ENCODE data around the gene HCAR1. TPM values are rescaled to one million over a fixed set of nuclear protein-coding genes. Genes with fewer than 3 reads are reported as not detected.
"Not testable (repeated sequence)": the region's sequence is repeated elsewhere in the genome, so short reads cannot be mapped to it uniquely, and the experiment has no call there.

HCAR1 gene
- total RNA-seq, 2 donors from 2014 or later, result 0.11 TPM; not detected in 1

DNA sequence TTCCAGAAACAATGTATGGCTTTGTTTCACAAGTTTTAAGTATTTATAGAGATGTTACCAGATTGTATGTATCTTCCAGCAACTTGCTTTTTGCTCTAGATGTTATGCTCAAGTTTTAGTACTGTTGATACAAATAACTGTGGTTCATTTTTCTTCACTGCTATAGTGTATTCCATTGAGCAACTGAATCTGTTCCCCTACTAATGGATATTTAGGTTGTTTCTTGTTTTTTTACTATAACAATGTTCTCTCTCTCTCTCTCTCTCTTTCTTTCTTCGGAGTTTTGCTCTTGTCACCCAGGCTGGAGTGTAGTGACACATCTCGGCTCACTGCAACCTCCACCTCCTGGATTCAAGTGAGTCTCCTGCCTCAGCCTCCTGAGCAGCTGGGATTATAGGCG is 44.1 kb downstream of the HCAR1 start:
- TF ChIP-seq, protein P1, sequence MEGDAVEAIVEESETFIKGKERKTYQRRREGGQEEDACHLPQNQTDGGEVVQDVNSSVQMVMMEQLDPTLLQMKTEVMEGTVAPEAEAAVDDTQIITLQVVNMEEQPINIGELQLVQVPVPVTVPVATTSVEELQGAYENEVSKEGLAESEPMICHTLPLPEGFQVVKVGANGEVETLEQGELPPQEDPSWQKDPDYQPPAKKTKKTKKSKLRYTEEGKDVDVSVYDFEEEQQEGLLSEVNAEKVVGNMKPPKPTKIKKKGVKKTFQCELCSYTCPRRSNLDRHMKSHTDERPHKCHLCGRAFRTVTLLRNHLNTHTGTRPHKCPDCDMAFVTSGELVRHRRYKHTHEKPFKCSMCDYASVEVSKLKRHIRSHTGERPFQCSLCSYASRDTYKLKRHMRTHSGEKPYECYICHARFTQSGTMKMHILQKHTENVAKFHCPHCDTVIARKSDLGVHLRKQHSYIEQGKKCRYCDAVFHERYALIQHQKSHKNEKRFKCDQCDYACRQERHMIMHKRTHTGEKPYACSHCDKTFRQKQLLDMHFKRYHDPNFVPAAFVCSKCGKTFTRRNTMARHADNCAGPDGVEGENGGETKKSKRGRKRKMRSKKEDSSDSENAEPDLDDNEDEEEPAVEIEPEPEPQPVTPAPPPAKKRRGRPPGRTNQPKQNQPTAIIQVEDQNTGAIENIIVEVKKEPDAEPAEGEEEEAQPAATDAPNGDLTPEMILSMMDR (IDR thresholded peaks at IDR 0.05), result no peak
- Histone ChIP-seq H3K9ac (ENCODE audit: low read depth in 2 of 2, low read length in 2 of 2) (no peak overlapping the region), H3K4me3 (no peak overlapping the region), H3K36me3 (no peaks in the 10 kb centered on the region), H3K9me3 (no peaks in the 10 kb centered on the region), H3K27me3 (no peaks in the 10 kb centered on the region), H3K27ac (no peak overlapping the region), H3K4me1 (no peaks in the 10 kb centered on the region)
- intact Hi-C loops (cut with DNase I), result no loop called here
- no peak for DNase-seq

DNA sequence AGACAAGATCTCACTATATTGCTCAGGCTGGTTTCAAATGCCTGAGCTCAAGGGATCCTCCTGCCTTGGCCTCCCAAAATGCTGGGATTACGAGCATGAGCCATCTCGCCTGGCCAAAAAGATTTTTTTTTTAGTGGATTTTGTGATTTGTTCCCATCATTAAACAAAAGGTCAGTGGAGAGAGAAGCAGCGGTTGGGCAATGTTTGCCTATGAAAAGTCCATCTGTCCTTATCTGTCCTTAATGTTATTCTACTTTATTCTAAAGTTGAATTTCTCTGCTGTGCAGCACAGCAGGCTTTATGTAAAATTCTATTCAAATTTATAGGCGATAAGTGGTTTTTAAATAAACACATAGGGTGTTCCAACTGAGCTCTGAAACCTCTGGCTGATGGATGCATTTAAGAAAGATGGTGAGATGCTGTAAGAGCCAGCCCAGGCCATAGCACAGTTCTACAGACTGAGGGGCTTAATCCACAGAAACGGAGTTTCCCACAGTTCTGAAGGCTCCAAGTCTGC is 46.3 kb downstream of the HCAR1 start:
- DNase-seq, result no peak
- intact Hi-C loops (cut with DNase I), result no loop called here
- no peak overlapping the region for H3K4me3 ChIP-seq
- no peaks in the 10 kb centered on the region for H3K9me3 ChIP-seq
- no peaks in the 10 kb centered on the region for H3K27me3 ChIP-seq
- TF ChIP-seq, protein P1 (IDR thresholded peaks at IDR 0.05), result no peak
- no peaks in the 10 kb centered on the region for H3K4me1 ChIP-seq
- H3K27ac ChIP-seq, result no peak overlapping the region
- no peak overlapping the region for H3K9ac ChIP-seq (ENCODE audit: low read depth in 2 of 2, low read length in 2 of 2)
- no peaks in the 10 kb centered on the region for H3K36me3 ChIP-seq

DNA sequence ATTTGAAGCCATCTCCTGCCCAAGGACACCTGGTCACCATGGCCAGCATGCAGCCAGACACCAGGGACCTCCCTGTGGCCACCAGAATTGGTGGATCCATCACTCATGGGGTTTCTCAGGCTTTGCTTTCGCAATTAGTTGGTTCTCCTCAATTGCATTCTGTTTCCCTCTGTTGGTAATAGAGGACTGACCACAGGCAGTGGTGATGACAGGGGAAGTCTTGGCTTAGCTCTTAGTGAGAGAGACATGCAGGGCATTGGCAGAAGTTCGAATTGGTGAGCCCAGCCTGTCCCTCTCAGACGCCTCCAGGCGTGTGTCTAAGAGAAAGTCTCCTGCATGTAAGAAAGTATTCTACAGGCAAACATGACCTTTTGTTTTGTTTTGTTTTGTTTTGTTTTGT is 48.8 kb downstream of the HCAR1 start:
- DNase-seq, result no peak
- Histone ChIP-seq H3K4me3 (no peak overlapping the region), H3K27ac (no peak overlapping the region), H3K36me3 (no peaks in the 10 kb centered on the region), H3K27me3 (no peaks in the 10 kb centered on the region), H3K4me1 (no peaks in the 10 kb centered on the region), H3K9ac (ENCODE audit: low read depth in 2 of 2, low read length in 2 of 2) (no peak overlapping the region), H3K9me3 (no peaks in the 10 kb centered on the region)
- intact Hi-C loops (cut with DNase I), result no loop called here
- TF ChIP-seq, protein P1 (IDR thresholded peaks at IDR 0.05), result no peak

DNA sequence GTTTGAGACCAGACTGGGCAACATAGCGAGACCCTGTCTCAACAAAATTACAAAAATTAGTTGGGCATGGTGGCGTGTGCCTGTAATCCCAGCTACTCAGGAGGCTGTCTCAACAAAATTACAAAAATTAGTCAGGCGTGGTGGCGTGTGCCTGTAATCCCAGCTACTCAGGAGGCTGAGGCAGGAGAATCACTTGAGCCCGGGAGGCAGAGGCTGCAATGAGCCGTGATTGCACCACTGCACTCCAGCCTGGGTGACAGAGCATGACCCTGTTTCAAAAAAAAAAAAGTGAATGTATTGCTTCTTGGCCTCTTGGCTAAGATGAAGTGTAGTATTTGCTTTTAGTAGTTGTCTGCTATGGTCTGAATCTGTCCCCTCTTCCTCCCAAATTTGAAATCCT is 49.7 kb downstream of the HCAR1 start:
- intact Hi-C loops (cut with DNase I); H3K9me3 ChIP-seq; H3K36me3 ChIP-seq; H3K27me3 ChIP-seq; H3K4me1 ChIP-seq; DNase-seq; H3K9ac ChIP-seq (ENCODE audit: low read depth in 2 of 2, low read length in 2 of 2); H3K27ac ChIP-seq; H3K4me3 ChIP-seq: not testable (repeated sequence)

DNA sequence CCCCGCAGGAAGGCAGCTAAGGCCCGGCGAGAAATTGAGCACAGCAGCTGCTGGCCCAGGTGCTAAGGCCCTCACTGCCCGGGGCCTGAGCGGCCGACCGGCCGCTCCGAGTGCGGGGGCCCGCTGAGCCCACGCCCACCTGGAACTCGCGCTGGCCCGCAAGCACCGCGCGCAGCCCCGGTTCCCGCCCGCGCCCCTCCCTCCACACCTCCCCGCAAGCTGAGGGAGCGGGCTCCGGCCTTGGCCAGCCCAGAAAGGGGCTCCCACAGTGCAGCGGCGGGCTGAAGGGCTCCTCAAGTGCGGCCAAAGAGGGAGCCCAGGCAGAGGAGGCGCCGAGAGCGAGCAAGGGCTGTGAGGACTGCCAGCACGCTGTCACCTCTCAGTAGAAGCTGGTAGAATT is 53.9 kb downstream of the HCAR1 start:
- DNase-seq; H3K36me3 ChIP-seq; H3K4me1 ChIP-seq; H3K9ac ChIP-seq (ENCODE audit: low read depth in 2 of 2, low read length in 2 of 2); H3K27ac ChIP-seq; H3K9me3 ChIP-seq; H3K27me3 ChIP-seq; intact Hi-C loops (cut with DNase I); H3K4me3 ChIP-seq: not testable (repeated sequence)

Other genes with a start within 250 kb of the HCAR1 start
- gene ZCCHC8, start 229.9 kb downstream of the HCAR1 start, total RNA-seq, result 10 to 100 TPM; 17.7 to 20.3 TPM
- gene RSRC2, start 203.9 kb downstream of the HCAR1 start, total RNA-seq, result 10 to 100 TPM; 57.8 to 84.5 TPM
- 10 to 100 TPM; 15.1 to 41.2 TPM for gene KNTC1, start 203.6 kb downstream of the HCAR1 start, total RNA-seq
- under 1 TPM; 0.12 to 0.56 TPM for gene HCAR2, start 27.5 kb downstream of the HCAR1 start, total RNA-seq
- under 1 TPM; 0.12 to 0.56 TPM for gene HCAR3, start 14.0 kb downstream of the HCAR1 start, total RNA-seq
- 10 to 100 TPM; 35.8 to 37.8 TPM for gene DENR, start 22.0 kb upstream of the HCAR1 start, total RNA-seq
- under 1 TPM; 0.16 to 0.84 TPM for gene CCDC62, start 43.7 kb upstream of the HCAR1 start, total RNA-seq
- 10 to 100 TPM; 42.6 to 74.2 TPM for gene HIP1R, start 104.6 kb upstream of the HCAR1 start, total RNA-seq
- gene VPS37B, start 165.3 kb upstream of the HCAR1 start, total RNA-seq, result 10 to 100 TPM; 64.8 to 73.5 TPM
- gene ABCB9, start 235.6 kb upstream of the HCAR1 start, total RNA-seq, result 1 to 10 TPM; 4.3 to 4.5 TPM
- gene OGFOD2, start 244.4 kb upstream of the HCAR1 start, total RNA-seq, result 10 to 100 TPM; 15.9 to 28.1 TPM
- 100 to 1,000 TPM; 130 to 192 TPM for gene ARL6IP4, start 249.8 kb upstream of the HCAR1 start, total RNA-seq